ENCODE measurements around the gene CALR. TPM values are rescaled to one million over a fixed set of nuclear protein-coding genes. Genes with fewer than 3 reads are reported as not detected.

Gene CALR
- total and polyA plus RNA-seq, 9 of the 15 experiments (the other 6 are each of a cell fraction or from before 2014, with no cell fraction given) = 126 to 811 (median 642) TPM

DNA sequence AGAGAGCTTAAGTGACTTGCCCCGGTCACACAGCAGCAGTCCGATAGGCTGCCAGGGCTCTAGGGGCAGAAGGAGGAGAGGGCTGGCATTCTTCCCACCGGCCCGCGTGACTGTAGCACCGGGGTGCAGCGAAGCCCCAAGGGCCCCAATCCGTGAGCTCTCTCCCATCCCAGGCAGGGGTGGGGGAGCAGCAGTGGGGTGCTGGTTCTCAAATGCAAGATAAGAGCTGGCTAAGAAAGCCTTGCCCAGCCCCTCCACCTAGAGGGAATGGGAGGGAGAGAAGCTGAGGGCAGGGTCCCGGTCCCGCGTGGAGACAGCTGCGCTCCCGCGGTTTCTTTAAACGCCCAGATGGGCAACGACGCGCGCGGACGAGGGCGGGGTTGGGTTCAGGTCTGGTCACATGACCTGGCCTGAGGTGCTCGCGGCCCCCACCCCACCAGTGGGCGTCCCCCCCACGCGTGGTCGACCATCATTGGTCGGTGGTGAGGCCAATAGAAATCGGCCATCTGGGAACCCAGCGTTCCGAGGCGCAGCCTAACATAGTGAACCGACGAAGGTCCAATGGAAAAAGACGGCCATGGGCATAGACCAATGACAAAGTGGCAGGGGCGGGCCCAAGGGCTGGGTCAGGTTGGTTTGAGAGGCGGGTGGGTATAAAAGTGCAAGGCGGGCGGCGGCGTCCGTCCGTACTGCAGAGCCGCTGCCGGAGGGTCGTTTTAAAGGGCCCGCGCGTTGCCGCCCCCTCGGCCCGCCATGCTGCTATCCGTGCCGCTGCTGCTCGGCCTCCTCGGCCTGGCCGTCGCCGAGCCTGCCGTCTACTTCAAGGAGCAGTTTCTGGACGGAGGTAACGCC is at the start of gene CALR (continued):
- TF ChIP-seq RAD21 (CRISPR knock-in tag; conservative IDR thresholded peaks at IDR 0.05 in 1 of 2, IDR thresholded peaks at IDR 0.05 in 1 of 2) (no peak), ZNF316 (IDR thresholded peaks at IDR 0.05) (no peak), NEUROD1 (IDR thresholded peaks at IDR 0.05; ENCODE audit: borderline replicate concordance, low read depth, low read length, partially characterized antibody) (peak; percentile 99), RBM34 (IDR thresholded peaks at IDR 0.05; ENCODE audit: borderline replicate concordance, insufficient read depth, low read length) (no peak), ZNF79 (CRISPR knock-in tag; IDR thresholded peaks at IDR 0.05; ENCODE audit: low read depth) (no peak), ZNF41 (CRISPR knock-in tag; conservative IDR thresholded peaks at IDR 0.05) (0 out of 2 replicates have a peak, but pooled peaks have one; percentile 43), BRF1 (IDR thresholded peaks at IDR 0.05; ENCODE audit: borderline replicate concordance, extremely low read depth, insufficient read length) (no peak), CREBBP (IDR thresholded peaks at IDR 0.05; ENCODE audit: low read depth, low read length) (no peak), TGIF2 (CRISPR knock-in tag; IDR thresholded peaks at IDR 0.05) (no peak; the same call in 1 of the 2 replicates), SMAD1 (IDR thresholded peaks at IDR 0.05; ENCODE audit: low read depth, low read length, partially characterized antibody) (peak; percentile 95), ZNF121 (CRISPR knock-in tag; conservative IDR thresholded peaks at IDR 0.05) (no peak), ETV1 (tag; conservative IDR thresholded peaks at IDR 0.05; ENCODE audit: low read depth) (no peak), SMC3 (conservative IDR thresholded peaks at IDR 0.05; ENCODE audit: insufficient read depth, low read depth, low read length) (no peak), BRD9 (IDR thresholded peaks at IDR 0.05; ENCODE audit: low read depth, partially characterized antibody) (peak; percentile 94), GTF2F1 (IDR thresholded peaks at IDR 0.05; ENCODE audit: low read depth, low read length) (peak; percentile 92)
- TF ChIP-seq, protein P1, sequence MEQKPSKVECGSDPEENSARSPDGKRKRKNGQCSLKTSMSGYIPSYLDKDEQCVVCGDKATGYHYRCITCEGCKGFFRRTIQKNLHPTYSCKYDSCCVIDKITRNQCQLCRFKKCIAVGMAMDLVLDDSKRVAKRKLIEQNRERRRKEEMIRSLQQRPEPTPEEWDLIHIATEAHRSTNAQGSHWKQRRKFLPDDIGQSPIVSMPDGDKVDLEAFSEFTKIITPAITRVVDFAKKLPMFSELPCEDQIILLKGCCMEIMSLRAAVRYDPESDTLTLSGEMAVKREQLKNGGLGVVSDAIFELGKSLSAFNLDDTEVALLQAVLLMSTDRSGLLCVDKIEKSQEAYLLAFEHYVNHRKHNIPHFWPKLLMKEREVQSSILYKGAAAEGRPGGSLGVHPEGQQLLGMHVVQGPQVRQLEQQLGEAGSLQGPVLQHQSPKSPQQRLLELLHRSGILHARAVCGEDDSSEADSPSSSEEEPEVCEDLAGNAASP (IDR thresholded peaks at IDR 0.05) = no peak
- TF ChIP-seq, protein P2, sequence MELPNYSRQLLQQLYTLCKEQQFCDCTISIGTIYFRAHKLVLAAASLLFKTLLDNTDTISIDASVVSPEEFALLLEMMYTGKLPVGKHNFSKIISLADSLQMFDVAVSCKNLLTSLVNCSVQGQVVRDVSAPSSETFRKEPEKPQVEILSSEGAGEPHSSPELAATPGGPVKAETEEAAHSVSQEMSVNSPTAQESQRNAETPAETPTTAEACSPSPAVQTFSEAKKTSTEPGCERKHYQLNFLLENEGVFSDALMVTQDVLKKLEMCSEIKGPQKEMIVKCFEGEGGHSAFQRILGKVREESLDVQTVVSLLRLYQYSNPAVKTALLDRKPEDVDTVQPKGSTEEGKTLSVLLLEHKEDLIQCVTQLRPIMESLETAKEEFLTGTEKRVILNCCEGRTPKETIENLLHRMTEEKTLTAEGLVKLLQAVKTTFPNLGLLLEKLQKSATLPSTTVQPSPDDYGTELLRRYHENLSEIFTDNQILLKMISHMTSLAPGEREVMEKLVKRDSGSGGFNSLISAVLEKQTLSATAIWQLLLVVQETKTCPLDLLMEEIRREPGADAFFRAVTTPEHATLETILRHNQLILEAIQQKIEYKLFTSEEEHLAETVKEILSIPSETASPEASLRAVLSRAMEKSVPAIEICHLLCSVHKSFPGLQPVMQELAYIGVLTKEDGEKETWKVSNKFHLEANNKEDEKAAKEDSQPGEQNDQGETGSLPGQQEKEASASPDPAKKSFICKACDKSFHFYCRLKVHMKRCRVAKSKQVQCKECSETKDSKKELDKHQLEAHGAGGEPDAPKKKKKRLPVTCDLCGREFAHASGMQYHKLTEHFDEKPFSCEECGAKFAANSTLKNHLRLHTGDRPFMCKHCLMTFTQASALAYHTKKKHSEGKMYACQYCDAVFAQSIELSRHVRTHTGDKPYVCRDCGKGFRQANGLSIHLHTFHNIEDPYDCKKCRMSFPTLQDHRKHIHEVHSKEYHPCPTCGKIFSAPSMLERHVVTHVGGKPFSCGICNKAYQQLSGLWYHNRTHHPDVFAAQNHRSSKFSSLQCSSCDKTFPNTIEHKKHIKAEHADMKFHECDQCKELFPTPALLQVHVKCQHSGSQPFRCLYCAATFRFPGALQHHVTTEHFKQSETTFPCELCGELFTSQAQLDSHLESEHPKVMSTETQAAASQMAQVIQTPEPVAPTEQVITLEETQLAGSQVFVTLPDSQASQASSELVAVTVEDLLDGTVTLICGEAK (IDR thresholded peaks at IDR 0.05) = peak; percentile 34; the same call in 1 of the 2 replicates
- TF ChIP-seq, protein P2 (CRISPR knock-in tag; IDR thresholded peaks at IDR 0.05) = no peak
